Mucosa of descending colon (tissue), 3 donors: ENCODE measurements around the gene LKAAEAR1. TPM values are rescaled to one million over a fixed set of nuclear protein-coding genes. Genes with fewer than 3 reads are reported as not detected.

Experiments
- ATAC-seq: fragments of 200-7000 bp; cut with Tn5 transposase; one replicate; pipeline ENCODE4 v1.9.1; 2020; ENCODE audit warnings: mild to moderate bottlenecking, moderate library complexity
- DNase-seq, 3 donors: peaks; one replicate each; pipeline ENCODE4 v3.0.0-alpha.2; 2020
- H3K36me3 ChIP-seq: fragments of 200-600 bp; one replicate; pipeline ENCODE4 v1.8.0; 2021; ENCODE audit warnings: low read depth, mild to moderate bottlenecking
- H3K4me1 ChIP-seq: fragments of 200-600 bp; one replicate; pipeline ENCODE4 v1.8.0; 2021; ENCODE audit warnings: low read depth, mild to moderate bottlenecking
- H3K4me3 ChIP-seq: fragments of 200-600 bp; one replicate; pipeline ENCODE4 v1.8.0; 2021; ENCODE audit warnings: mild to moderate bottlenecking
- H3K9me3 ChIP-seq: fragments of 200-600 bp; one replicate; pipeline ENCODE4 v1.8.0; 2021; ENCODE audit warnings: mild to moderate bottlenecking
- CTCF ChIP-seq: fragments of 200-600 bp; IDR thresholded peaks from one replicate; pipeline ENCODE4 v1.8.0; 2022; ENCODE audit warnings: antibody characterized with exemption, mild to moderate bottlenecking
- intact Hi-C, 2 donors: fragments of 100-400 bp; cut with DNase I in 1 of 2; cut with micrococcal nuclease in 1 of 2; formaldehyde crosslinking; loops; one replicate each; pipeline versions ENCODE4 v1.11.0 to v1.11.1; 2022; cut with DNase I, micrococcal nuclease
- total RNA-seq, 3 donors: library from RNA; stranded (reverse); fragmentation: NEBNext Ultra II Directional in 2 of 3; extraction: Animal tissue kit (Norgen Biotek cat#: 25700) in 2 of 3; gene quantifications; one replicate each; pipeline versions ENCODE4 v1.2.1 to v1.2.4, GENCODE V29; 2021 to 2023
- donor health status: DM: no; HTN: no; CAD: no; lungs with moderate emphysema.
- donor health status: DM: no; HTN: no; CAD: no.
- donor health status: DM: no; HTN: yes; CAD: no.

LKAAEAR1 gene
- total RNA-seq, 3 donors from 2014 or later, result not detected

DNA sequence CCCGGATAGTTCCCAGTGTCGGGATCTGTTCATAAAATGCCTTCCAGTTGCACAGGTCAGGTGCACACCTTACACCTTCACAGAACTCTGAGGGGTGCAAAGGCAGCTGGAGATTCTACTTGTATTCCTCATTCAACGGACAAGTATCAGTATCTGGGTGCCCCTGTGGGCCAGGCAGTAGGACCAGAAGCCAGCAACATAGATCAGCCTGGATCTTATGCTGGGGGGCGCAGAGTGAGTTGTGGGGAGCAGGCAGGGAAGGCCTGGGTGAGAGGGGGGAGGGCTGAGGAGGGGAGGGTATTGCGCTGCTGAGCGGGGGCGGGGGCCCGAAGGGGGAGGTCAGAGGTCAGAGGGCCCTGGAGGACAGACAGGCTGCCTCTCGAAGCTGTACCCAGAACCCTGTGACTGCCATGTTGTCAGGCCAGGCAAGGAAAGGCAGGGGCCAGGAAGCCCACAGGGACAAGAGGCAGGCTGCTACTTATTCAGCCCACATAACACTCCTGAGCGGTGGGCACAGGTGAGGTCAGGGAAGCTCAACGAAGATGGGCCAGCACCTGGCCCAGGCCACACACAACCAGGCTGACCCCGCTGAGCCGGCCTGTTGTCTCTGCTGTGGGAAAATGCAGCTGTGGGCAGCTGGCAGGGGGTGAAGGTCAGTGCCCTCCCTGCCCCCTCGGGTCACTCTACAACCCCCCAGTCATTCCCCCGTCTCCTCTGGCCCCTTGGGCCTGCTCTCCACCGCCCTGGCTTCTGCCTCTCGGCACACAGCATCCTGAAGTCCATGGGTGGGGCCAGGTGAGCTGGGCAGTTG is 3.2 kb downstream of the LKAAEAR1 start:
- intact Hi-C loops, result no loop called here
- TF ChIP-seq CTCF, result no peak
- no peak for DNase-seq

GRCh38 chr20:64080013-64080812 is 4.0 kb downstream of the LKAAEAR1 start, which contains the start of gene OPRL1:
TSS of gene OPRL1 (plus strand) at chr20:64080082. CDS start at chr20:64092721, 12,639 bp downstream.
- intact Hi-C loops, result no loop called here
- H3K4me3 ChIP-seq, result peak within 1 kb of the TSS; percentile 42
- no peaks in the 10 kb centered on the region for H3K36me3 ChIP-seq
- H3K4me1 ChIP-seq, result peaks cover 18% of the 10 kb centered on the region
- DNase-seq (no peak), ATAC-seq (no peak)
- no peak for TF ChIP-seq CTCF
- H3K9me3 ChIP-seq, result no peaks in the 10 kb centered on the region

More for the DNA sequence above, 3.2 kb downstream of the LKAAEAR1 start:
- Histone ChIP-seq H3K4me1 (peaks cover 18% of the 10 kb centered on the region), H3K9me3 (no peaks in the 10 kb centered on the region), H3K4me3 (no peak overlapping the region), H3K36me3 (no peaks in the 10 kb centered on the region)
- no peak for ATAC-seq

DNA sequence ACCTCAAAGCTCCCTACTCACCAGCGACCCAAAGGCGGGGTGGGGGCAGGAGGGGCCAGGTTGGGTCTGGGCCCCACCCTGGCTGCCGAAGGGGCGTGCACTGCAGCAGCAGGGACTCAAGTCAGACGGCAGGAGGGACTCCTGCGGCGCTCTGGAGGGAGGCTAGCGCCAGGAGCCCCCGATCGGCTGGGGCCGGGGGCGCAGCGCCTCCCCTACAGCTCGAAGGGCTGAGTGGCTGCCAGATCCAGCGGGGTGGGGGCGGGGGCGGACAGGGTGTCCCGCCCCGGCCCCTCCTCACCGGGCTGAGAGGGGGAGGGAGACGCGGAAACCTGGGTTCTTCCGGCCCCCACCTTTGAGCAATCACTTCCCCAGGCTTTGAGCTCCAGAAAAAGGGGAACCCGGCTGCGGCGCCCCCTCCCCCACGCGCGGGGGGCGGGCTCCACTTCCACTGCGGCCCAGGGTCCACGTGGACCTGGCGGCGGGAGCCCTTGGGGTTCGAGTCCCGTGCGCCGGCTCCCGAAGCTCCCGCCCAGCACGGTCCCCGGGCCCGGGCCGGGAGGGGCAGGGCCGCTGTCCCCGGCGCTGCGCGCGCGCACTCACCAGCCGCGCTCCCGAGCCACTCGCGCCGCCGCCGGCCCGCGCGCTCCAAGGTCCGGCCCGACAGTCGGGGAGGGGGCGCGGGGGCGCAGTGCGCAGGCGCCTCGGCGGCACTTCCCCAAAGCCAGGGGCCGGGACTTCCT is 4.8 kb downstream of the LKAAEAR1 start, which contains the start of gene RGS19:
Gene RGS19, minus strand, starts transcription at position 246 of the 740 bp plus-strand sequence. CDS start 2,632 bp downstream, outside the sequence.
- ATAC-seq (peak; percentile 52), DNase-seq (peak; percentile 71 to 89 (median 82))
- intact Hi-C loops, result no loop called here
- no peak for TF ChIP-seq CTCF
- peak within 1 kb of the TSS; percentile 42 for H3K4me3 ChIP-seq
- H3K4me1 ChIP-seq, result peaks cover 18% of the 10 kb centered on the region
- H3K9me3 ChIP-seq, result no peaks in the 10 kb centered on the region
- no peaks in the 10 kb centered on the region for H3K36me3 ChIP-seq

- Histone ChIP-seq H3K36me3 (no peaks in the 10 kb centered on the region), H3K4me3 (peak overlapping the region; percentile 42), H3K9me3 (no peaks in the 10 kb centered on the region), H3K4me1 (peaks cover 14% of the 10 kb centered on the region)
- DNase-seq (no peak), ATAC-seq (no peak)
- no peak for TF ChIP-seq CTCF
- intact Hi-C loops, result no loop called here
Observed at GRCh38 chr20:64078934-64079272, 5.3 kb downstream of the LKAAEAR1 start.

DNA sequence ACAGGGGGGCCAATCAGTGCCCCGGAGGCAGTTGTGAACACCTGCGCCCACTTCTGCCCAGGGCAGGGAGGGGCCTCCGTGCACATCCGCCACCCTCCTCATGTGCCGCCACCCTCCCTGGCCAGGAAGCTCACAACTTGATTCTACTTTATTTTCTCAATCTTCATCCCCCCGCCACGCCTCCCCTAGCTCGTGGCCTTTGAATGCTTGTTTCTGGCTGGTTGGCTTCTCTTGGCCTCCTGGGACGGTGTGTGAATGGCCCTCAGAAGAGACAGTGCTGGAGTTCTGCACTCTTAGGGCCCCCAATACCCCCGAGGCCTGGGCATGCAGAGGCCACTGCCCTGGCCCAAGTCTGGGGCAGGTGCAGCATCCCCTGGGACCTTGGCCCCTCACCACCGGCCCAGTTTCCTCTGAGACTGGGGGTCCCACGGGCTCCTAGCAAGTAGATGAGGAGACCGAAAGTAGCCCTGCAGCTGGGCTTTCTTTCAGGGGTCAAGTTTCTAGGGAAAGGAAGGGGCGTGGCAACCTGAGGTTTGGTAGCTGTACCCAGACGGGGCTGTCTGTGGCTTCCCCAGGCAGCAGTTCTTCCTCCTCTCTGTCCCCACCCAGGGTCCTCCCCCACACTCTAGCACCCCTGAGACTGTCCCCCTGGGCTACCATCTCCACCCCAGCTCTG is 6.2 kb downstream of the LKAAEAR1 start:
- Histone ChIP-seq H3K9me3 (no peaks in the 10 kb centered on the region), H3K4me3 (no peak overlapping the region), H3K4me1 (peaks cover 12% of the 10 kb centered on the region), H3K36me3 (no peaks in the 10 kb centered on the region)
- TF ChIP-seq CTCF, result no peak
- DNase-seq (peak in 2 of 3 donors; percentile 54 to 86), ATAC-seq (peak; percentile 58)
- intact Hi-C loops, result no loop called here
